ENCODE measurements around the gene UBE2QL1.

Gene UBE2QL1

GRCh38 chr5:6518298-6519057 is 69.8 kb downstream of the UBE2QL1 start:
- no peak overlapping the region for H3K4me3 ChIP-seq (ENCODE audit: low read depth, low read length)
- ChIA-PET CTCF (interaction anchor here (0.8 to 1.9 kb wide), 4 partner anchors 7 to 227 kb away, joined by 3 to 4 read pairs (median 3); no protein-coding TSS in a partner anchor), POLR2A (interaction anchor here (0.7 kb wide), 1 partner anchor 1096 kb away, joined by 4 read pairs; the partner anchor contains the start of gene ICE1)
- no peaks in the 10 kb centered on the region for H3K36me3 ChIP-seq (ENCODE audit: control insufficient read depth in 2 of 2, insufficient read depth in 1 of 2, low read length in 2 of 2)
- H3K27ac ChIP-seq (ENCODE audit: extremely low read depth, low read depth, low read length) = no peak overlapping the region
- no peaks in the 10 kb centered on the region for H3K4me1 ChIP-seq (ENCODE audit: control insufficient read depth, insufficient read depth, low read length)
- no peaks in the 10 kb centered on the region for H3K9me3 ChIP-seq (ENCODE audit: control insufficient read depth, insufficient read depth, low read depth, low read length)
- TF ChIP-seq PRDM1 (tag by site-specific recombination; IDR thresholded peaks at IDR 0.05) (no peak), ZNF473 (tag by site-specific recombination; IDR thresholded peaks at IDR 0.05) (no peak), ZNF366 (tag by site-specific recombination; conservative IDR thresholded peaks at IDR 0.05) (no peak), GLI2 (tag by site-specific recombination; IDR thresholded peaks at IDR 0.05; ENCODE audit: borderline replicate concordance, low read depth) (no peak), ZBTB20 (tag by site-specific recombination; IDR thresholded peaks at IDR 0.05) (no peak), ZNF514 (tag by site-specific recombination; IDR thresholded peaks at IDR 0.05) (no peak), ZNF302 (tag by site-specific recombination; IDR thresholded peaks at IDR 0.05; ENCODE audit: low read depth) (no peak), ZNF274 (IDR thresholded peaks at IDR 0.05; ENCODE audit: low read length) (no peak), ZNF274 (tag by site-specific recombination; IDR thresholded peaks at IDR 0.05; ENCODE audit: borderline replicate concordance) (no peak), SALL2 (tag by site-specific recombination; IDR thresholded peaks at IDR 0.05; ENCODE audit: borderline replicate concordance) (no peak), TCF7L2 (IDR thresholded peaks at IDR 0.05; ENCODE audit: borderline replicate concordance, low read depth, low read length) (no peak), ZNF701 (tag by site-specific recombination; IDR thresholded peaks at IDR 0.05) (no peak), ZNF248 (tag by site-specific recombination; IDR thresholded peaks at IDR 0.05) (no peak)
- TF ChIP-seq, protein P1, sequence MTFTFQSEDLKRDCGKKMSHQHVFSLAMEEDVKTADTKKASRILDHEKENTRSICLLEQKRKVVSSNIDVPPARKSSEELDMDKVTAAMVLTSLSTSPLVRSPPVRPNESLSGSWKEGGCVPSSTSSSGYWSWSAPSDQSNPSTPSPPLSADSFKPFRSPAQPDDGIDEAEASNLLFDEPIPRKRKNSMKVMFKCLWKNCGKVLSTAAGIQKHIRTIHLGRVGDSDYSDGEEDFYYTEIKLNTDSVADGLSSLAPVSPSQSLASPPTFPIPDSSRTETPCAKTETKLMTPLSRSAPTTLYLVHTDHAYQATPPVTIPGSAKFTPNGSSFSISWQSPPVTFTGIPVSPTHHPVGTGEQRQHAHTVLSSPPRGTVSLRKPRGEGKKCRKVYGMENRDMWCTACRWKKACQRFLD (tag by site-specific recombination; IDR thresholded peaks at IDR 0.05) = no peak
- TF ChIP-seq, protein P2, sequence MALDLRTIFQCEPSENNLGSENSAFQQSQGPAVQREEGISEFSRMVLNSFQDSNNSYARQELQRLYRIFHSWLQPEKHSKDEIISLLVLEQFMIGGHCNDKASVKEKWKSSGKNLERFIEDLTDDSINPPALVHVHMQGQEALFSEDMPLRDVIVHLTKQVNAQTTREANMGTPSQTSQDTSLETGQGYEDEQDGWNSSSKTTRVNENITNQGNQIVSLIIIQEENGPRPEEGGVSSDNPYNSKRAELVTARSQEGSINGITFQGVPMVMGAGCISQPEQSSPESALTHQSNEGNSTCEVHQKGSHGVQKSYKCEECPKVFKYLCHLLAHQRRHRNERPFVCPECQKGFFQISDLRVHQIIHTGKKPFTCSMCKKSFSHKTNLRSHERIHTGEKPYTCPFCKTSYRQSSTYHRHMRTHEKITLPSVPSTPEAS (tag by site-specific recombination; IDR thresholded peaks at IDR 0.05) = no peak
- TF ChIP-seq, protein P3, sequence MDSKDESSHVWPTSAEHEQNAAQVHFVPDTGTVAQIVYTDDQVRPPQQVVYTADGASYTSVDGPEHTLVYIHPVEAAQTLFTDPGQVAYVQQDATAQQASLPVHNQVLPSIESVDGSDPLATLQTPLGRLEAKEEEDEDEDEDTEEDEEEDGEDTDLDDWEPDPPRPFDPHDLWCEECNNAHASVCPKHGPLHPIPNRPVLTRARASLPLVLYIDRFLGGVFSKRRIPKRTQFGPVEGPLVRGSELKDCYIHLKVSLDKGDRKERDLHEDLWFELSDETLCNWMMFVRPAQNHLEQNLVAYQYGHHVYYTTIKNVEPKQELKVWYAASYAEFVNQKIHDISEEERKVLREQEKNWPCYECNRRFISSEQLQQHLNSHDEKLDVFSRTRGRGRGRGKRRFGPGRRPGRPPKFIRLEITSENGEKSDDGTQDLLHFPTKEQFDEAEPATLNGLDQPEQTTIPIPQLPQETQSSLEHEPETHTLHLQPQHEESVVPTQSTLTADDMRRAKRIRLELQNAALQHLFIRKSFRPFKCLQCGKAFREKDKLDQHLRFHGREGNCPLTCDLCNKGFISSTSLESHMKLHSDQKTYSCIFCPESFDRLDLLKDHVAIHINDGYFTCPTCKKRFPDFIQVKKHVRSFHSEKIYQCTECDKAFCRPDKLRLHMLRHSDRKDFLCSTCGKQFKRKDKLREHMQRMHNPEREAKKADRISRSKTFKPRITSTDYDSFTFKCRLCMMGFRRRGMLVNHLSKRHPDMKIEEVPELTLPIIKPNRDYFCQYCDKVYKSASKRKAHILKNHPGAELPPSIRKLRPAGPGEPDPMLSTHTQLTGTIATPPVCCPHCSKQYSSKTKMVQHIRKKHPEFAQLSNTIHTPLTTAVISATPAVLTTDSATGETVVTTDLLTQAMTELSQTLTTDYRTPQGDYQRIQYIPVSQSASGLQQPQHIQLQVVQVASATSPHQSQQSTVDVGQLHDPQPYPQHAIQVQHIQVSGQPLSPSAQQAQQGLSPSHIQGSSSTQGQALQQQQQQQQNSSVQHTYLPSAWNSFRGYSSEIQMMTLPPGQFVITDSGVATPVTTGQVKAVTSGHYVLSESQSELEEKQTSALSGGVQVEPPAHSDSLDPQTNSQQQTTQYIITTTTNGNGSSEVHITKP (tag by site-specific recombination; IDR thresholded peaks at IDR 0.05) = no peak
- TF ChIP-seq, protein P4, sequence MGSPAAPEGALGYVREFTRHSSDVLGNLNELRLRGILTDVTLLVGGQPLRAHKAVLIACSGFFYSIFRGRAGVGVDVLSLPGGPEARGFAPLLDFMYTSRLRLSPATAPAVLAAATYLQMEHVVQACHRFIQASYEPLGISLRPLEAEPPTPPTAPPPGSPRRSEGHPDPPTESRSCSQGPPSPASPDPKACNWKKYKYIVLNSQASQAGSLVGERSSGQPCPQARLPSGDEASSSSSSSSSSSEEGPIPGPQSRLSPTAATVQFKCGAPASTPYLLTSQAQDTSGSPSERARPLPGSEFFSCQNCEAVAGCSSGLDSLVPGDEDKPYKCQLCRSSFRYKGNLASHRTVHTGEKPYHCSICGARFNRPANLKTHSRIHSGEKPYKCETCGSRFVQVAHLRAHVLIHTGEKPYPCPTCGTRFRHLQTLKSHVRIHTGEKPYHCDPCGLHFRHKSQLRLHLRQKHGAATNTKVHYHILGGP (tag by site-specific recombination; IDR thresholded peaks at IDR 0.05) = no peak

DNA sequence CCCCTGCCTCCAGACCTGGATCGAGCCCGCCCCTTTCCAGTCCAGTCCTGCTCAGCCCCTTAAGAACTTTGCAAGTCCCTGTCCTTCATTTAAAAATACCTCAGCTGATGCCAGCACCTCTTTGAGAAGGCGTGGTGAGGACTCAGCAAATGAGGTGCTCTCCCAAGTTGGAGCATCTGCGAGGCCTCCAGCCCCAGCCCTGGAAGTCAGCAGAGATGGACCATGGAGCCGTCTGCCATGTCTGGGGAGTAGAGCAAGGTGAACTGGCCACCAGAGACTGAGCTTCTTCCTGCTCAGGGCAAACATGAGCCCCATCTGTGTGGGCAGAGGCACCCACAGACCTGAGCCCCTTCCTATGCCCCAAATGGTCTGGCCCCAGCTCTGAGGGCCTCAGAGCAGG is 71.5 kb downstream of the UBE2QL1 start:
- H3K9me3 ChIP-seq (ENCODE audit: control insufficient read depth, insufficient read depth, low read depth, low read length) = no peaks in the 10 kb centered on the region
- H3K27ac ChIP-seq (ENCODE audit: extremely low read depth, low read depth, low read length) = no peak overlapping the region
- CTCF ChIA-PET = interaction anchor here (0.6 kb wide), 1 partner anchor 87 kb away, joined by 4 read pairs; no protein-coding TSS in a partner anchor
- POLR2A ChIA-PET = no interaction called here
- H3K4me1 ChIP-seq (ENCODE audit: control insufficient read depth, insufficient read depth, low read length) = no peaks in the 10 kb centered on the region
- H3K36me3 ChIP-seq (ENCODE audit: control insufficient read depth in 2 of 2, insufficient read depth in 1 of 2, low read length in 2 of 2) = no peaks in the 10 kb centered on the region
- no peak overlapping the region for H3K4me3 ChIP-seq (ENCODE audit: low read depth, low read length)
- TF ChIP-seq ZNF266 (tag by site-specific recombination; IDR thresholded peaks at IDR 0.05; ENCODE audit: low read depth) (no peak), ZNF791 (tag by site-specific recombination; IDR thresholded peaks at IDR 0.05) (no peak), ZNF561 (tag by site-specific recombination; IDR thresholded peaks at IDR 0.05; ENCODE audit: borderline replicate concordance) (no peak), ZNF830 (tag by site-specific recombination; IDR thresholded peaks at IDR 0.05; ENCODE audit: low read depth) (no peak), ZNF324 (tag by site-specific recombination; IDR thresholded peaks at IDR 0.05) (no peak), ZNF341 (tag by site-specific recombination; IDR thresholded peaks at IDR 0.05; ENCODE audit: low read depth) (no peak), ZNF140 (tag by site-specific recombination; IDR thresholded peaks at IDR 0.05) (no peak), ZNF837 (tag by site-specific recombination; IDR thresholded peaks at IDR 0.05) (no peak), ZNF549 (tag by site-specific recombination; IDR thresholded peaks at IDR 0.05) (no peak), KLF10 (tag by site-specific recombination; IDR thresholded peaks at IDR 0.05) (no peak)

Data from HEK293 (cell line).